ENCODE data around the gene IRGC. TPM values are rescaled to one million over a fixed set of nuclear protein-coding genes. Genes with fewer than 3 reads are reported as not detected.

IRGC gene
- total and polyA plus RNA-seq, 2 of the 4 experiments (the other 2 are of a cell fraction): not detected

- Histone ChIP-seq H3K9me1 (ENCODE audit: insufficient read depth, low read length) (peaks cover 6% of the 10 kb centered on the region; the same call in 1 of the 2 replicates), H3K4me1 (ENCODE audit: control insufficient read depth, insufficient read depth, low read length) (peaks cover 9% of the 10 kb centered on the region), H3K14ac (replicated peaks; ENCODE audit: low read depth, low read length) (no peak overlapping the region), H4K5ac (ENCODE audit: low read depth, low read length) (no peak overlapping the region), H3K9me3 (ENCODE audit: control insufficient read depth, insufficient read depth, low read length) (no peaks in the 10 kb centered on the region), H3K56ac (ENCODE audit: extremely low read depth, insufficient read depth, low read length) (no peak overlapping the region), H4K91ac (ENCODE audit: insufficient read depth, low read depth, low read length) (no peak overlapping the region), H3K4me2 (ENCODE audit: low read depth, low read length) (no peak overlapping the region), H3K36me3 (ENCODE audit: control insufficient read depth, insufficient read depth, low read length) (no peaks in the 10 kb centered on the region), H2BK5ac (ENCODE audit: low read depth, low read length, poor library complexity, severe bottlenecking) (no peak overlapping the region), H3K4ac (ENCODE audit: low read depth, low read length) (no peak overlapping the region), H2BK20ac (ENCODE audit: low read depth, low read length) (no peak overlapping the region), H3K27ac (ENCODE audit: insufficient read depth, low read length) (no peak overlapping the region), H2BK120ac (ENCODE audit: low read depth, low read length) (no peak overlapping the region), H3K9ac (ENCODE audit: low read depth, low read length) (no peak overlapping the region), H2AK5ac (ENCODE audit: low read depth, low read length) (no peak overlapping the region), H4K8ac (ENCODE audit: low read depth in 2 of 2, low read length in 2 of 2) (no peak overlapping the region), H3K27me3 (ENCODE audit: control insufficient read depth, insufficient read depth, low read length) (no peaks in the 10 kb centered on the region), H4K20me1 (ENCODE audit: insufficient read depth, low read length) (no peaks in the 10 kb centered on the region), H3K4me3 (ENCODE audit: insufficient read depth, low read depth, low read length) (no peak overlapping the region), H2BK15ac (ENCODE audit: low read depth, low read length) (no peak overlapping the region), H3K23ac (ENCODE audit: low read depth, low read length) (no peak overlapping the region), H2AFZ (replicated peaks; ENCODE audit: low read length, poor library complexity) (no peak overlapping the region), H3K79me1 (ENCODE audit: low read depth in 1 of 2, low read length in 2 of 2) (no peaks in the 10 kb centered on the region; a peak in 1 of 4 replicates), H2AK9ac (replicated peaks; ENCODE audit: low read depth, low read length, poor library complexity) (no peak overlapping the region), H3K18ac (ENCODE audit: low read depth, low read length) (no peak overlapping the region)
- BruUV-seq (replicated peaks): no TSS peak
- dilution Hi-C loops (cut with HindIII; ENCODE audit: low sequenced_read_pairs, unreplicated experiment) (no loop called here), intact Hi-C loops (cut with micrococcal nuclease) (no loop called here), in situ Hi-C loops (cut with MboI; ENCODE audit: low sequenced_read_pairs) (no loop called here)
- CTCF ChIA-PET: no interaction called here
- WGBS, 2 experiments (ENCODE audit: extremely low coverage in 2 of 2, insufficient read length in 1 of 2): no CpG with 5 or more reads among the region's 11 CpGs
- DNase-seq: no peak
- no peak for ATAC-seq (ENCODE audit: low read depth)
- POLR2A ChIA-PET (ENCODE audit: unreplicated experiment): no interaction called here
- no peak for TF ChIP-seq FOS (IDR thresholded peaks at IDR 0.05; ENCODE audit: low read depth, low read length)
These were observed 37.2 kb upstream of the IRGC start for GRCh38 chr19:43678512-43679261.

Measured in IMR-90 (cell line).